Epithelial cell of alveolus of lung (primary cell): ENCODE results near the gene ZNF225. TPM values are rescaled to one million over a fixed set of nuclear protein-coding genes. Genes with fewer than 3 reads are reported as not detected.

Experiments used
- total RNA-seq: library from RNA; depleted of rRNA; stranded (reverse); fragments of >200 nt; gene quantifications from 2 replicates; pipeline ENCODE4 v1.2.1, GENCODE V29; 2015

ZNF225 gene
- total RNA-seq = 1.6 and 4.6 TPM in 2 replicates

GRCh38 chr19:44113138-44113783 lies at the start of gene ZNF225:
ZNF225 (plus strand) TSS chr19:44113399; CDS start chr19:44115828, 2,429 bp downstream.

GRCh38 chr19:44071824-44072542 lies 41.2 kb upstream of the ZNF225 start, which contains the start of gene ZNF284:
ZNF284 (plus strand) TSS chr19:44072159; CDS start chr19:44076390, 4,231 bp downstream.

DNA sequence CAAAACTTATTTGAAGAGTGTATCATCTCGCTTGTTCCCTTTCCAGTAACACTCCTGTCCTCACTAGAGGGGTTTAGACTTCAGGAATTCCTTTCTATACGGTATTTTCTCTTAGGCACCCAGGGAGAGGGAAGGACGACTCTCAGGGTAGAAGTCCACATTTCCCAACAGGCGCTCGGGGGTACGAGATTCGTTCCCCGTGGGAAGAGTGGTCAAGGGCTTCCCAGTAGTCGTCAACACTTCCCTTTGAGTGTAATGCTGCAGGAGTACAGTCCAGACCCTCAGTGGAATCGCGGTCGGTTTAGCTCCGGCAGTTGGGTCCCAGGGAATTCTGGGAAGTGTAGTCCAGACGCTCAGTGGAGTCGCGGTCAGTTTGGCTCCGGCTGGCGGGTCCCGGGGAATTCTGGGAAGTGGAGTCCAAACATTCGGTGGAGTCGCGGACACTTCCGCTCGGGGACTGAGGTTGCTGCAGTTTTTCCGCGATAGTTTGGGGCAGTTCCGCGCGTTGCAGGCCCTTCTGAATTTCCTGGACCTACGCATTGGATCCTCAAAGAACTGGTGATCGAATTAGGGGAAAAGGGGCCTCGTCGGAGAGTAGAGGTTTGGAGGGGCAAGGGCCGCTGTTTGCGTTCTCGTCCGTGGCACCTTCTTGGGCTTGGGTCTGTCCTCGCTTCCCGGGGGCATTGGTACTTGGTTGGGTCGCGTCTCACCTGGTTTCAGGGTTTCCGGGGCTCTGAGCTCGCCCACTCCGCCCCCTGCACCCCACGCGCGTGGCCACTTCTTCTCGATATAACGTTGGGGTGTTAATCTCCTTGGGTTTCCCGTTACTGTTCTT lies 19.1 kb upstream of the ZNF225 start, which contains the start of gene ZNF224:
Gene ZNF224, plus strand, starts transcription at position 431 of the 835 bp plus-strand sequence. CDS start 3,513 bp downstream, outside the sequence.

GRCh38 chr19:44141191-44142058 lies 28.2 kb downstream of the ZNF225 start, which contains the start of gene ZNF234:
ZNF234 (plus strand) TSS chr19:44141554; CDS start chr19:44144633, 3,079 bp downstream.

GRCh38 chr19:44164673-44165512 lies 51.7 kb downstream of the ZNF225 start, which contains the start of gene ZNF226:
ZNF226 (plus strand) TSS chr19:44165100; CDS start chr19:44170081, 4,981 bp downstream.

Other genes with a start within 250 kb of the ZNF225 start
- gene ZNF404, start 229.4 kb upstream of the ZNF225 start, total RNA-seq = 1.9 and 11.3 TPM in 2 replicates
- 7.2 and 22.8 TPM in 2 replicates for gene ZNF45, start 178.1 kb upstream of the ZNF225 start, total RNA-seq
- 2.6 and 15.8 TPM in 2 replicates for gene ZNF221, start 162.2 kb upstream of the ZNF225 start, total RNA-seq
- gene ZNF155, start 129.2 kb upstream of the ZNF225 start, total RNA-seq = 2.6 and 10.3 TPM in 2 replicates
- gene ZNF230, start 110.4 kb upstream of the ZNF225 start, total RNA-seq = 2.2 and 3.7 TPM in 2 replicates
- 3.5 and 5.4 TPM in 2 replicates for gene ZNF222, start 88.0 kb upstream of the ZNF225 start, total RNA-seq
- 4.1 and 4.8 TPM in 2 replicates for gene ZNF223, start 61.4 kb upstream of the ZNF225 start, total RNA-seq
- 2.1 and 7.8 TPM in 2 replicates for gene ZNF284, start 41.2 kb upstream of the ZNF225 start, total RNA-seq
- gene ZNF224, start 19.0 kb upstream of the ZNF225 start, total RNA-seq = 8.9 and 12.3 TPM in 2 replicates
- 3.4 and 5.0 TPM in 2 replicates for gene ZNF234, start 28.2 kb downstream of the ZNF225 start, total RNA-seq
- 11.5 and 73.9 TPM in 2 replicates for gene ZNF226, start 51.7 kb downstream of the ZNF225 start, total RNA-seq
- 7.9 and 13.9 TPM in 2 replicates for gene ZNF227, start 99.1 kb downstream of the ZNF225 start, total RNA-seq
- gene ZNF233, start 146.5 kb downstream of the ZNF225 start, total RNA-seq = 0.56 and 0.65 TPM in 2 replicates
- gene ZNF235, start 191.6 kb downstream of the ZNF225 start, total RNA-seq = 1.2 and 4.0 TPM in 2 replicates
- gene ZNF112, start 243.3 kb downstream of the ZNF225 start, total RNA-seq = 2.3 and 4.3 TPM in 2 replicates